ENCODE results near the gene SLC18A2.

DNA sequence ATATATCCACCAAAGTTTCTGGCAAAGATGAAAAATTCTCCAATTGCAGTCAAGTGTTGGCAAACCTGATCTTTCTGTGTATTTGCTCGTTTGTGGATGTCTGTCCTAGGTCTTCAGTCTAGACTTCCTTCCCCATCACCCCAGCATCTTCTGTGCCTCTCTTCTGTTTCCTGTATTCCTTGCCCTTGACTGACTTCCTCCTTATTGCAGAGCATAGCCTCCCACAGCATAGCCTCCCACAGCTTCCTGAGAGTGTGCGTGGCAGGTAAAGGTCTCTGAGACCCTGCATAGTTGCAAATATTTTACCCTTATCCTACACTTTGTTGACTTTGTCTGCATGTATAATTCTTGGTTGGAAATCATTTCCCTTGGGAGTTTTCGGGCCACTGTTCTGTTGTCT lies 18.4 kb downstream of the SLC18A2 start:
- TF ChIP-seq POLR2AphosphoS5 (IDR thresholded peaks at IDR 0.05; ENCODE audit: borderline replicate concordance, low read depth, low read length) = no peak
- TF ChIP-seq EZH2 (IDR thresholded peaks at IDR 0.05) = no peak
- no peak for TF ChIP-seq FOXP2 (optimal IDR thresholded peaks at IDR 0.05; ENCODE audit: control extremely low read depth, extremely low read length, insufficient read depth)
